ENCODE data around the gene LCK.
A peak's percentile ranks its signal among the peaks of the same experiment; 100 is the strongest.

The LCK gene

DNA sequence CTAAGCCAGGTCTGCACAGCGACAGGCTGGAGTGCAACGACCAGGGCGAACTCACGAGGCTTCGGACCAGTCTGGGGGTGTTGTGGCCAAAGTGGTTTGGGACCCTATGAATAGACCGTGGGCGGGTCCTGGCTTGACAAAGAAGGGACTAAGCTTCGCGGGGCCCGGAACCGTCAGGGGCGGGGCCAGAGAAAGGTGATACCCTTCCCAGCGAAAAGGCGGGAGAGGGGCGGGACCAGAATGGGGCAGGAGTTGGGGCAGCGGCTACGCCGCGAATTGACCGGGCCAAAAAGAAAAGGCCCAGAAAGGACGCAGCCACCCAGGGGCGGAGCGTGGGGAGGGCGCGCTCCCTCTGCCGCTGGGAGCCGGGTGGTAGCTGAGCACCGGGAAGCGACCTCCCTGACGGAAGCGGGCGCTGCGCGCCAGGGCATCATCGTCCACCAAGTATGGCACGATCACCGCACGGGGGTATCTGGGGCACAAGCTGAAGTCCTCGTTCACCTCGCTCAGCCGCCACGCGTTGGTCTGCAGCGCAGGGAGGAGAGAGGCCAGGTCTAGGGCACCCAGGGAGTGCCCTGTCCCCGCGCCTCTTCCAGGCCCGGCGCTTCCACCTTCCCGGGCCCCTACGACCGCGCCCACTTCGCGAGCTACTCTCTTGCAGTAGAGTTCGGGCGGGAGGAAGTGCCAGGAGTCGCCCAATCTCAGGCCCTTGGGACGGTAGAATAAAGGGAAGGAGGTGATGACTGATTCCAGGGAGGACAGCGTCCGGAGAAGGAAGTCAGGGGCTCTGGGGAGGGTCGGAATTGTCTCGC lies 10.7 kb upstream of the LCK start:
- DNase-seq (ENCODE audit: low read depth): no peak
- peak overlapping the region; percentile 59 for H3K4me3 ChIP-seq (ENCODE audit: low read depth, low read length)
- TF ChIP-seq, protein P1, sequence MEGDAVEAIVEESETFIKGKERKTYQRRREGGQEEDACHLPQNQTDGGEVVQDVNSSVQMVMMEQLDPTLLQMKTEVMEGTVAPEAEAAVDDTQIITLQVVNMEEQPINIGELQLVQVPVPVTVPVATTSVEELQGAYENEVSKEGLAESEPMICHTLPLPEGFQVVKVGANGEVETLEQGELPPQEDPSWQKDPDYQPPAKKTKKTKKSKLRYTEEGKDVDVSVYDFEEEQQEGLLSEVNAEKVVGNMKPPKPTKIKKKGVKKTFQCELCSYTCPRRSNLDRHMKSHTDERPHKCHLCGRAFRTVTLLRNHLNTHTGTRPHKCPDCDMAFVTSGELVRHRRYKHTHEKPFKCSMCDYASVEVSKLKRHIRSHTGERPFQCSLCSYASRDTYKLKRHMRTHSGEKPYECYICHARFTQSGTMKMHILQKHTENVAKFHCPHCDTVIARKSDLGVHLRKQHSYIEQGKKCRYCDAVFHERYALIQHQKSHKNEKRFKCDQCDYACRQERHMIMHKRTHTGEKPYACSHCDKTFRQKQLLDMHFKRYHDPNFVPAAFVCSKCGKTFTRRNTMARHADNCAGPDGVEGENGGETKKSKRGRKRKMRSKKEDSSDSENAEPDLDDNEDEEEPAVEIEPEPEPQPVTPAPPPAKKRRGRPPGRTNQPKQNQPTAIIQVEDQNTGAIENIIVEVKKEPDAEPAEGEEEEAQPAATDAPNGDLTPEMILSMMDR (conservative IDR thresholded peaks at IDR 0.05; ENCODE audit: low read depth, low read length): peak; percentile 9

DNA sequence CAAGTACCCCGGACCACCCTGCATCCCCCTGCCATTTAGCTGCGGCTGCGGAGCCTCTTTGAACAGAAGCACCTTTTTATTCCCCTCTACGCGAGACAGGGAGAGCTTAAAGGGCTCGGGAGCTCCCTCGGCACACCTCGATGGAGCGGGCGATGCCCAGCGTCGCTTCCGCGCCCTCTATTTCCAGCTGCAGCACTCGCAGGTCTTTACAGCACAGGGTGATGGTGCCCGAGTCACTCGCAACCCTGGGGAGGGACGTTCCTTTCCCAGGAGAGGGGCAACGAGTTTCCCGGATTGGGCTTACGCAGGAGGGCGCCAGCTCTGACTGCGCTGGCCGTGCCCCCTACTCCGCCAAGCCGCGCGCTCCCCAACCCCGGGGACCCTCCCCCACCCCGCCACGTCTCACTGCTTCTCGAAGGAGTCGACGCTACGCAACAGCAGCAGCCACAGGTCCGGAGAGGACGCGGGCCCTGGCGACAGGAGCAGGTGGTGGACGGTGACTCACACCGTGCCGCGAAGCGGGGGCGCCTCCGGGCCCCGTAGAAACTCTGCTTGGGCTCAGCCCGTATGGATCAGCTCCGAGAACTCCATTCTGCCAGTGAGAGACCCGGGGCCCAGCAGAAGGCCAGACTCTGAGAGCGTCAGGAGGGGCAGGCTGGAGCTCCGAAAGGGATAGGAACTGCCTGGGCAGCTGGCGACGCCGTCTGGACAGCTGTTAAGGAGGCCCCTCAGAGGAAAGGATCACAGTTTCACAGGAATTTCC lies 9.9 kb upstream of the LCK start:
- peak; percentile 42 for DNase-seq (ENCODE audit: low read depth)
- TF ChIP-seq, protein P1 (conservative IDR thresholded peaks at IDR 0.05; ENCODE audit: low read depth, low read length): peak; percentile 5
- H3K4me3 ChIP-seq (ENCODE audit: low read depth, low read length): peak overlapping the region; percentile 59

DNA sequence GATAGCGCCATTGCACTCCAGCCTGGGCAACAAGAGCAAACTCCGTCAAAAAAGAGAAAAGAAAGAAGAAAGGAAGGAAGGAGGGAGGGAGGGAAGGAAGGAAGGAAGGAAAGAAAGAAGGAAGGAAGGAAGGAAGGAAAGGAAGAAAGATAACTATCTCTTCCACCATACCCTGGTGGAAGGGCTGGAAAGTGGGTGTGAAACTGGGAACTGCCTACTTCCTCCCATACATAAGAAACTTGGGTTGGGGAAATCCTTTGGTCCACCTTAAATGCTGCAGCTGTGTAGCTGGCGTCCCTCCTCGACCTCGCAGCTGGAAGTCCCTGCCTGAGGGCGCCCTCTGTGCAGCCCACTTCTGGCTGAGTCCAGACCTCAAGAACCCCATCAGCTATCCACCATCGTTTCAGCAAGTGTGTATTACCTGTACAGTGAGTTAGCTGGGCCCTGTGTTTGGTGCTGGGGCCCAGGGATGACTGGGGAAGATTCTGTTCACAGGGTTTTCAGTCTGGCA lies 8.7 kb upstream of the LCK start:
- H3K4me3 ChIP-seq (ENCODE audit: low read depth, low read length): no peak overlapping the region
- DNase-seq (ENCODE audit: low read depth): peak; percentile 30
- TF ChIP-seq, protein P1 (conservative IDR thresholded peaks at IDR 0.05; ENCODE audit: low read depth, low read length): no peak

DNA sequence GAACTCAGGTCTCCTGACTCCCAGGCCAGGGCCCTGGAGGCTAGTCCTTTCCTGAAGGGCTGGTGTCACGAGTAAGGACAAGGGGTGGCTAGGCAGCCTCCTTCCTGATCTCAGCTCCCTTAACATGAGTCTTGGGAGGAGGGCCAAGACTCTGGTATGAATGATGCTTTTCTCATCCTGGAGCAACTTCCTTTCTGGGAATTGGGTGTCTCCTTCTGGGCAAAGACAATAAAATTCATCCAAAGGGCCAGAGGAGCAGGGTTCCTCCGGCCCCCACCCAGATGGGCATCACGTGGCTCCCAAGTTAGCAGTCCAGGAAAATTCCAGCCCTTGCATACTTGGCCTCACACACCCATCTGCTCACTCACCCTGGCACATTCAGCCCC lies 4.2 kb upstream of the LCK start, which contains the start of gene FAM167B:
TSS of gene FAM167B (plus strand) at position 335 of the 386 bp plus-strand sequence. CDS start 200 bp downstream, outside the sequence.
- DNase-seq (ENCODE audit: low read depth): peak; percentile 40
- H3K4me3 ChIP-seq (ENCODE audit: low read depth, low read length): no peak within 1 kb of the TSS
- TF ChIP-seq, protein P1 (conservative IDR thresholded peaks at IDR 0.05; ENCODE audit: low read depth, low read length): no peak

DNA sequence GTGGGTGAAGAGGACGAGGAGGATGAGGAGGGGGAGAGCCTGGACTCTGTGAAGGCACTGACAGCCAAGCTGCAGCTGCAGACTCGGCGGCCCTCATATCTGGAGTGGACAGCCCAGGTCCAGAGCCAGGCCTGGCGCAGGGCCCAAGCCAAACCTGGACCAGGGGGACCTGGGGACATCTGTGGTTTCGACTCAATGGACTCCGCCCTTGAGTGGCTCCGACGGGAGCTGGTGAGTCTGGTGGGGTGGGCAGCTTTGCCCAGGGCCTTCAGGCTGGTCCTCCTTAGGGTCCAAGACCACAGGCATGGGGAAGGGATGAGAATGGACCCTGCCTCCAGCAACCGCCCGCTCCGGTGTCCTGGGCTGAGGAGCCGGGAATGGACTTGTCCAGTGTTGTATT lies 3.6 kb upstream of the LCK start:
- TF ChIP-seq, protein P1 (conservative IDR thresholded peaks at IDR 0.05; ENCODE audit: low read depth, low read length): no peak
- DNase-seq (ENCODE audit: low read depth): no peak
- H3K4me3 ChIP-seq (ENCODE audit: low read depth, low read length): no peak overlapping the region

DNA sequence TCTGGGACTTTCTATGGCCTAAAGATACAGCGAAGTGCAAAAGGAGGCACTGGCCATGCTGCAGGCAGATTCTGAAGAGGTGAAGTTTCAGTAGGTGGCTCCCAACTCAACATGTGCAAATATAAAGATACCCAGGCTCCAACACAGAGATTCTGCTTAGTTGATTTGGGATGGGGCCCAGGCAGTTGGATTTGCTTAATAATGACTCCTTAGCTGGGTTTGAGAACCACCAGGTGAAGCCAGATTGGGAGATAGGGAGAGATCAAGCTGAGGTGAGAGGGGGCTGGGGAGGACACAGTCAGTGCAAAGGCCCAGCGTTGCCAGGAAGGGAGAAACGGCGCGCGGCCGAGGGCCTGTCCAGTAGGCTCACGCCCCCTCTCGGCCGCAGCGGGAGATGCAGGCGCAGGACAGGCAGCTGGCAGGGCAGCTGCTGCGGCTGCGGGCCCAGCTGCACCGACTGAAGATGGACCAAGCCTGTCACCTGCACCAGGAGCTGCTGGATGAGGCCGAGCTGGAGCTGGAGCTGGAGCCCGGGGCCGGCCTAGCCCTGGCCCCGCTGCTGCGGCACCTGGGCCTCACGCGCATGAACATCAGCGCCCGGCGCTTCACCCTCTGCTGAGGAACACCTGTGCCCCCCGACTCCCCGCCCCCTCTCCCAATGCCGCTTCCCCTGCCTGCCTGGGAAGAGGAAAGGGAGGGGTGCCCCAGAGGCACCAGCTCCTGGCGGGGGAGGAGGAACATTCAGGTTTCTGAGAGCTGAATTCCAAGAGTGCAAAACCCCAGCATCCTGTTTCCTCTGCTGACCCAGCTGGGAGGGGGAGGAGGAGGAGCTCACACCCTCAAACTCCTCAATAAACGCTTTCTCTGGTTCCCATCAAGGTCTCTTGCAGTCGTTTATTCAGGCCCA lies 2.8 kb upstream of the LCK start:
- TF ChIP-seq, protein P1 (conservative IDR thresholded peaks at IDR 0.05; ENCODE audit: low read depth, low read length): peak; percentile 74
- peak; percentile 77 for DNase-seq (ENCODE audit: low read depth)
- no peak overlapping the region for H3K4me3 ChIP-seq (ENCODE audit: low read depth, low read length)

Measured in choroid plexus epithelial cell (primary cell).